ENCODE measurements around the gene MBP. TPM values are rescaled to one million over a fixed set of nuclear protein-coding genes. Genes with fewer than 3 reads are reported as not detected.
"Not testable (repeated sequence)": the region's sequence is repeated elsewhere in the genome, so short reads cannot be mapped to it uniquely, and the experiment has no call there.

The MBP gene
- total and polyA plus RNA-seq, 5 donors from 2014 or later: 134 to 172 (median 143) TPM

GRCh38 chr18:76952747-76953146 lies 179.8 kb downstream of the MBP start:
- peaks cover 45% of the 10 kb centered on the region for H3K36me3 Mint-ChIP-seq
- DNase-seq (no peak), ATAC-seq (ENCODE audit: low read depth in 2 of 2) (no peak)
- no peak overlapping the region for H3K27ac Mint-ChIP-seq
- Histone ChIP-seq H3K4me1 (ENCODE audit: control insufficient read depth, insufficient read depth, low read length, poor library complexity, severe bottlenecking) (peaks cover 7% of the 10 kb centered on the region), H3K27me3 (ENCODE audit: control insufficient read depth, insufficient read depth, low read length) (no peaks in the 10 kb centered on the region), H3K27ac (ENCODE audit: insufficient read depth, low read length, poor library complexity, severe bottlenecking) (no peak overlapping the region), H3K9me3 (ENCODE audit: control insufficient read depth in 2 of 2, low read length in 2 of 2) (no peaks in the 10 kb centered on the region), H3K4me3 (ENCODE audit: low read depth, low read length) (no peak overlapping the region), H3K36me3 (ENCODE audit: control insufficient read depth, insufficient read depth, low read length) (peaks cover 50% of the 10 kb centered on the region)
- H3K4me1 Mint-ChIP-seq: peaks cover 4 to 28% (median 24%) of the 10 kb centered on the region in 4 donors
- no peaks in the 10 kb centered on the region for H3K9me3 Mint-ChIP-seq
- H3K4me3 Mint-ChIP-seq: no peak overlapping the region
- no peaks in the 10 kb centered on the region for H3K27me3 Mint-ChIP-seq

GRCh38 chr18:76951456-76952247 lies 180.9 kb downstream of the MBP start:
- Histone ChIP-seq H3K36me3 (ENCODE audit: control insufficient read depth, insufficient read depth, low read length) (peaks cover 44% of the 10 kb centered on the region), H3K4me1 (ENCODE audit: control insufficient read depth, insufficient read depth, low read length, poor library complexity, severe bottlenecking) (peaks cover 7% of the 10 kb centered on the region), H3K9me3 (ENCODE audit: control insufficient read depth in 2 of 2, low read length in 2 of 2) (no peaks in the 10 kb centered on the region), H3K27me3 (ENCODE audit: control insufficient read depth, insufficient read depth, low read length) (no peaks in the 10 kb centered on the region), H3K4me3 (ENCODE audit: low read depth, low read length) (no peak overlapping the region), H3K27ac (ENCODE audit: insufficient read depth, low read length, poor library complexity, severe bottlenecking) (no peak overlapping the region)
- H3K27me3 Mint-ChIP-seq: no peaks in the 10 kb centered on the region
- peak overlapping the region in 2 of 3 donors; percentile 39 to 79 for H3K27ac Mint-ChIP-seq
- H3K4me1 Mint-ChIP-seq: peaks cover 11 to 32% (median 24%) of the 10 kb centered on the region in 4 donors
- H3K4me3 Mint-ChIP-seq: no peak overlapping the region
- no peaks in the 10 kb centered on the region for H3K9me3 Mint-ChIP-seq
- DNase-seq (no peak), ATAC-seq (ENCODE audit: low read depth in 2 of 2) (no peak)
- H3K36me3 Mint-ChIP-seq: peaks cover 52% of the 10 kb centered on the region

- no peaks in the 10 kb centered on the region for H3K9me3 Mint-ChIP-seq
- Histone ChIP-seq H3K4me3 (ENCODE audit: low read depth, low read length) (no peak overlapping the region), H3K27ac (ENCODE audit: insufficient read depth, low read length, poor library complexity, severe bottlenecking) (no peak overlapping the region), H3K27me3 (ENCODE audit: control insufficient read depth, insufficient read depth, low read length) (no peaks in the 10 kb centered on the region), H3K36me3 (ENCODE audit: control insufficient read depth, insufficient read depth, low read length) (peaks cover 39% of the 10 kb centered on the region), H3K4me1 (ENCODE audit: control insufficient read depth, insufficient read depth, low read length, poor library complexity, severe bottlenecking) (peaks cover 7% of the 10 kb centered on the region), H3K9me3 (ENCODE audit: control insufficient read depth in 2 of 2, low read length in 2 of 2) (no peaks in the 10 kb centered on the region)
- ATAC-seq (ENCODE audit: low read depth in 2 of 2) (no peak), DNase-seq (peak in 1 of 3 donors; percentile 20)
- no peaks in the 10 kb centered on the region for H3K27me3 Mint-ChIP-seq
- peaks cover 11 to 32% (median 28%) of the 10 kb centered on the region in 4 donors for H3K4me1 Mint-ChIP-seq
- peaks cover 59% of the 10 kb centered on the region for H3K36me3 Mint-ChIP-seq
- H3K4me3 Mint-ChIP-seq: no peak overlapping the region
- H3K27ac Mint-ChIP-seq: peak overlapping the region in 1 of 3 donors; percentile 72
These were observed 184.2 kb downstream of the MBP start for GRCh38 chr18:76948345-76948744.

GRCh38 chr18:76944346-76944745 lies 188.2 kb downstream of the MBP start:
- H3K27ac ChIP-seq (ENCODE audit: insufficient read depth, low read length, poor library complexity, severe bottlenecking); H3K27me3 Mint-ChIP-seq; H3K9me3 Mint-ChIP-seq; H3K27me3 ChIP-seq (ENCODE audit: control insufficient read depth, insufficient read depth, low read length); H3K9me3 ChIP-seq (ENCODE audit: control insufficient read depth in 2 of 2, low read length in 2 of 2); H3K4me3 Mint-ChIP-seq; H3K27ac Mint-ChIP-seq; ATAC-seq (ENCODE audit: low read depth in 2 of 2); DNase-seq; H3K4me3 ChIP-seq (ENCODE audit: low read depth, low read length); H3K4me1 ChIP-seq (ENCODE audit: control insufficient read depth, insufficient read depth, low read length, poor library complexity, severe bottlenecking): not testable (repeated sequence)
- H3K36me3 Mint-ChIP-seq: peaks cover 37% of the 10 kb centered on the region
- H3K36me3 ChIP-seq (ENCODE audit: control insufficient read depth, insufficient read depth, low read length): peaks cover 21% of the 10 kb centered on the region
- H3K4me1 Mint-ChIP-seq: peaks cover 7 to 17% (median 13%) of the 10 kb centered on the region in 4 donors

- no peak overlapping the region for H3K27ac Mint-ChIP-seq
- ATAC-seq (ENCODE audit: low read depth in 2 of 2) (no peak), DNase-seq (no peak)
- H3K9me3 Mint-ChIP-seq: no peaks in the 10 kb centered on the region
- Histone ChIP-seq H3K9me3 (ENCODE audit: control insufficient read depth in 2 of 2, low read length in 2 of 2) (no peaks in the 10 kb centered on the region), H3K36me3 (ENCODE audit: control insufficient read depth, insufficient read depth, low read length) (peaks cover 22% of the 10 kb centered on the region), H3K4me1 (ENCODE audit: control insufficient read depth, insufficient read depth, low read length, poor library complexity, severe bottlenecking) (peaks cover 7% of the 10 kb centered on the region), H3K27ac (ENCODE audit: insufficient read depth, low read length, poor library complexity, severe bottlenecking) (no peak overlapping the region), H3K27me3 (ENCODE audit: control insufficient read depth, insufficient read depth, low read length) (no peaks in the 10 kb centered on the region), H3K4me3 (ENCODE audit: low read depth, low read length) (no peak overlapping the region)
- peaks cover 43% of the 10 kb centered on the region for H3K36me3 Mint-ChIP-seq
- no peak overlapping the region for H3K4me3 Mint-ChIP-seq
- no peaks in the 10 kb centered on the region for H3K27me3 Mint-ChIP-seq
- peaks cover 7 to 14% (median 12%) of the 10 kb centered on the region in 4 donors for H3K4me1 Mint-ChIP-seq
These were observed 188.8 kb downstream of the MBP start for GRCh38 chr18:76943542-76944339.

- H3K9me3 ChIP-seq (ENCODE audit: control insufficient read depth in 2 of 2, low read length in 2 of 2): no peaks in the 10 kb centered on the region
These were observed 191.3 kb downstream of the MBP start for GRCh38 chr18:76941284-76941683.

GRCh38 chr18:76938619-76939018 lies 194.0 kb downstream of the MBP start:
- DNase-seq: no peak
- H3K9me3 Mint-ChIP-seq: no peaks in the 10 kb centered on the region
- no peaks in the 10 kb centered on the region for H3K4me1 Mint-ChIP-seq
- no peaks in the 10 kb centered on the region for H3K4me1 ChIP-seq (ENCODE audit: control insufficient read depth, insufficient read depth, low read length, poor library complexity, severe bottlenecking)
- H3K4me3 Mint-ChIP-seq: no peak overlapping the region
- H3K27me3 Mint-ChIP-seq: no peaks in the 10 kb centered on the region
- H3K9me3 ChIP-seq (ENCODE audit: control insufficient read depth in 2 of 2, low read length in 2 of 2): no peaks in the 10 kb centered on the region
- H3K27me3 ChIP-seq (ENCODE audit: control insufficient read depth, insufficient read depth, low read length): no peaks in the 10 kb centered on the region
- H3K36me3 Mint-ChIP-seq: peaks cover 38% of the 10 kb centered on the region
- no peak overlapping the region for H3K4me3 ChIP-seq (ENCODE audit: low read depth, low read length)
- H3K36me3 ChIP-seq (ENCODE audit: control insufficient read depth, insufficient read depth, low read length): peaks cover 34% of the 10 kb centered on the region
- H3K27ac Mint-ChIP-seq: no peak overlapping the region
- no peak overlapping the region for H3K27ac ChIP-seq (ENCODE audit: insufficient read depth, low read length, poor library complexity, severe bottlenecking)
- ATAC-seq (ENCODE audit: low read depth in 2 of 2): no peak

More at GRCh38 chr18:76941284-76941683, 191.3 kb downstream of the MBP start:
- Mint-ChIP-seq H3K4me1 (peaks cover 0 to 5% (median 0%) of the 10 kb centered on the region in 4 donors), H3K27me3 (no peaks in the 10 kb centered on the region), H3K27ac (no peak overlapping the region), H3K4me3 (no peak overlapping the region), H3K9me3 (no peaks in the 10 kb centered on the region), H3K36me3 (peaks cover 40% of the 10 kb centered on the region)
- Histone ChIP-seq H3K27ac (ENCODE audit: insufficient read depth, low read length, poor library complexity, severe bottlenecking) (no peak overlapping the region), H3K27me3 (ENCODE audit: control insufficient read depth, insufficient read depth, low read length) (no peaks in the 10 kb centered on the region), H3K36me3 (ENCODE audit: control insufficient read depth, insufficient read depth, low read length) (peaks cover 31% of the 10 kb centered on the region), H3K4me1 (ENCODE audit: control insufficient read depth, insufficient read depth, low read length, poor library complexity, severe bottlenecking) (no peaks in the 10 kb centered on the region), H3K4me3 (ENCODE audit: low read depth, low read length) (no peak overlapping the region)
- no peak for DNase-seq
- ATAC-seq (ENCODE audit: low read depth in 2 of 2): no peak

Measured in CD4-positive, CD25-positive, alpha-beta regulatory T cell (primary cell).